PC-3 (cell line): ENCODE results near the gene OSBPL9.

Source experiments
- CTCF ChIP-seq: fragments of 300-600 bp; sonication (generic); conservative IDR thresholded peaks from 2 replicates; pipeline ENCODE4 v1.5.1; 2017; ENCODE audit warnings: antibody characterized with exemption, low read depth, mild to moderate bottlenecking, low read length
- EZH2 ChIP-seq: fragments of 300-600 bp; sonication (generic); IDR thresholded peaks from one replicate; pipeline ENCODE4 v1.6.1; 2017; ENCODE audit warnings: antibody characterized with exemption, mild to moderate bottlenecking, low read length; ENCODE audit not compliant: unreplicated experiment
- EZH2phosphoT487 ChIP-seq: fragments of 300-600 bp; sonication (generic); IDR thresholded peaks from 2 replicates; pipeline ENCODE4 v1.6.1; 2018; ENCODE audit warnings: mild to moderate bottlenecking, antibody characterized with exemption, low read length, borderline replicate concordance

GRCh38 chr1:51728611-51729155 is 111.8 kb downstream of the OSBPL9 start:
- TF ChIP-seq CTCF (no peak), EZH2phosphoT487 (no peak), EZH2 (no peak)
